T-helper 22 cell (primary cell): Measurements from ENCODE around the gene TDP1.

Source experiments
- DNase-seq: peaks from one replicate; pipeline ENCODE4 v3.0.0-alpha.2; 2020; ENCODE audit warnings: low read depth

TDP1 gene

GRCh38 chr14:89941830-89942377 is 13.8 kb upstream of the TDP1 start:
- DNase-seq, result no peak

- no peak for DNase-seq
These were observed 8.4 kb upstream of the TDP1 start for GRCh38 chr14:89947344-89947743.

- no peak for DNase-seq
These were observed 3.2 kb upstream of the TDP1 start for GRCh38 chr14:89952576-89952975.

GRCh38 chr14:89953602-89954001 is 2.1 kb upstream of the TDP1 start:
- no peak for DNase-seq

GRCh38 chr14:89954070-89955021 is 1.4 kb upstream of the TDP1 start, which contains the start of gene EFCAB11:
Gene EFCAB11, minus strand, starts transcription at chr14:89954730. Its CDS starts 70 bp downstream, at chr14:89954660.
- DNase-seq, result peak; percentile 93

DNA sequence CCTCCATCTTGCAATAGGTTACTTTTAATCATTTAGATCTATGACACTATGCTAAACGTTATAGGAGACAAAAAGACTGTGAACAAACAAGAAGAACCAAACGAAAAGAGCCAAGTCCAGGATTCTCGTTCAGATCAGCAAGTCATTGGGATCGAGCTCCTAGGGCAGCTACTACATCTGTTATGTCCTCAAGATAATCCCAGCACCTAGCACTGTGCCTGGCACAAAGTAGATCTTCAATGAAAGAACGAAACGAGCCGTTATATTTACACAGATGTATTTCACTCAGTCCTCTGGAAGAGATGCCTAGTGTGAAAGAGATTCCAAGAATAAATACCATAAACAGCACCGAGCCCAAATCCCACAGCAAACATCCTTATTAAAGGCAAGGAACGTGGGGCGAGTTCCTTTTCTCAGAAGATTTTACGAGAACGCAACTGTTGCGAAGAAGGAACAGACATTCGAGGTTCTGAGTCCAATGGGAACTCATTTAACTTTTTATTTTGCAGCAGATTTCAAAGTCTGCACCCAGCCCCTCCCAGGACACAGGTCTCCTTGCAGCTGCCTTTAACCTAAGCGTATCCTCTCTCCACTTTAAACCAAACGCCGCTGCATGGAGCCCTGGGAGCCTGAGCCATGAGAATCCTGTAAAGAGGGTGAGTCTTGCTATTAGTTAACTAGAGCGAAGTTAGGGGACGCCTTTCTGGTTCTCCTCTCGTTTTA is 544 bp upstream of the TDP1 start:
- no peak for DNase-seq

DNA sequence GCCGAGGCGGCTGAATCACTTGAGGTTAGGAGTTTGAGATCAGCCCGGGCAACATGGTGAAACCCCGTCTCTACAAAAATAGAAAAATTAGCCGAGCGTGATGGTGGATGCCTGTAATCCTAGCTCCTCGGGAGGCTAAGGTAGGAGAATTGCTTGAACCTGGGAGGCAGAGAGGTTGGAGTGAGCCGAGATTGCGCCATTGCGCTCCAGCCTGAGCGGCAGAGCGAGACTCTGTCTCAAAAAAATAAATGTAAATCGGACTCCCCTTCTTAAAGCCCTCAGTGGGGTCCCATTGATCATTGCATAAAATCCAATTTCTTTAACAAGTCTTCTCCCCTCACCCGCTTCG is 908 bp downstream of the TDP1 start:
- DNase-seq, result no peak

DNA sequence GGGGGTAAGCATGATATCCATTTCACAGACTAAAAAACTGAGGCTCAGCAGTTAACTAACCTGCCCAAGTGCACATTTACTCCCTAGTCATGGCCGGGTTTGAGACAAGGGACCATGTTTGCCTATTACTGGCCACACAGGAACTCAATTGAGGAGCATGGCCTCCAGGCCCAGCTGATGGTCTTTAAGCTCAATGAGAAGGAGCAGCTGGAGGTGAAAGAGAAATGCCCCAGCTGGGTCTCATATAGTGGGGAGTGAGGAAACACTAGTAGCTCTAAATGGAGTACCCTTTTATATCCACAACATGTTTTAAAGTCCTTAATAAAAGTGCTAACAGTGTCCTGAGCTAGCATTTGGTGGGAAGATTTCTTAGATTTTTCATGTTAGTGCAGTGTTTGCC is 1.6 kb downstream of the TDP1 start:
- DNase-seq, result no peak

- DNase-seq, result no peak
These were observed 2.1 kb downstream of the TDP1 start for GRCh38 chr14:89957791-89958190.

- DNase-seq, result no peak
These were observed 3.2 kb downstream of the TDP1 start for GRCh38 chr14:89958966-89959365.

DNA sequence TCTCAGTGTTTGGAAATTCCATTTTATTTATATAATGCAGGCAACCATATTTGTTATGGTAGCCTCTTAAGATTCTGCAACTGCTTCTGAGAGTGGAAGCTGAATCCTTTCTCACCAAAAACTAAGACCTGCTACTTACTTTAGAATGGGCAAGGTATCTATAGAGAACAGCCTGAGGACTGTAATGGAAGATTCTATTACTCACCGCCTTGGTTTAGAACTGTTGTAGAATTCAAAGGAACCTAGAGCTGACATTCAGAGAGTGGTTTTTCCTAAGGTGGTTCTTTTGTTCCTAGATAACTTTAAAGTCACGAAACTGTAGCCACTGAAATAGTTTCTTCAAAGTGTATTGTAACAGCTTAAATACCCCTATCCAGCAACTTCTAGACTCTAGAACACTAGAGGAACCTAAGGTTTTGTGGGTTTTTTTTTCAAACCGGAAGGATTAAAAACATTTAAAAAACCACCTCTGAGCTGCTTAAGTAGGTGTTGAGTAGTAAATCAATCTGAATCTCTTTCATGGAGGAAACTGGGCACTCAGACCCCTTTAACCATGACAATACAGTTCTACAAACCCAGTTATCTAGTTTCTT is 4.2 kb downstream of the TDP1 start:
- DNase-seq, result no peak

DNA sequence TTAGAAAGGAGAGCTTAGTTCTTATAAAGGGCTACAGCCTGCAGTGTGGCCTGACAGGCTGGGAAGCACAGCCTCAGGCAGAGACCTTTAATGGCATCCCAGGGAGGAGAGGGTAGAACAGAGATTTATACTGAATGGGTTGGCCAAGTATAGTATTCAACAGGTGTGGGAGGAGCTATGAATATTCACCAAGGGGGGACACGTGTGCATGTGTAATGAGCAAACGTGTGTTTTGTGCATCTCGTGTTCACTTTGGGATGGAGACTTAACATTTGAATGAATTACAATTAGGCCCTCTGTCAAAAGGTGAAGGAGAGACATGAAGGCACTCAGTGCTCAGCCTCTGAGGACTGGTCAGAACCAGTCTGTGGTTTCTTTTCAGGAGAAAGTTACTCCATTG is 5.2 kb downstream of the TDP1 start:
- DNase-seq, result no peak

- DNase-seq, result no peak
These were observed 7.7 kb downstream of the TDP1 start for GRCh38 chr14:89963288-89963978.

DNA sequence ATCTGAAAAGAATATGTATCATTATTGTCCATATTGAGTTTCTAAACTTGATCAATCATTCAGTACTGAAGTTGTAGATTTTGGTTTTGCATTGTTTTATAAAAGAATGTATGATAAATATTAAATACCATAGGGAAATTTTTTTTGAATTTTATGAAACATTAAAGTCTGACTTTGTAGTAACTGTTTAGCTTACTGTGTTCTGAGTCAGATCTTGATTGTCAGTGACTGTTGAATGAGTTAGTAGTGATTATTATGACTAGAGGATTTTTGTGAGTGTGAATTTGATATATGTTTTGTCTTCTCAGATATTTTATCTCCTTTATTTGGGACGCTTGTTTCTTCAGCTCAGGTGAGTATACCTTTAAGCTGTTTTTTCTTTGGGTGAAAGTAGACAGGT is 10.1 kb downstream of the TDP1 start:
- DNase-seq, result no peak

GRCh38 chr14:89973234-89973823 is 17.6 kb downstream of the TDP1 start:
- no peak for DNase-seq

DNA sequence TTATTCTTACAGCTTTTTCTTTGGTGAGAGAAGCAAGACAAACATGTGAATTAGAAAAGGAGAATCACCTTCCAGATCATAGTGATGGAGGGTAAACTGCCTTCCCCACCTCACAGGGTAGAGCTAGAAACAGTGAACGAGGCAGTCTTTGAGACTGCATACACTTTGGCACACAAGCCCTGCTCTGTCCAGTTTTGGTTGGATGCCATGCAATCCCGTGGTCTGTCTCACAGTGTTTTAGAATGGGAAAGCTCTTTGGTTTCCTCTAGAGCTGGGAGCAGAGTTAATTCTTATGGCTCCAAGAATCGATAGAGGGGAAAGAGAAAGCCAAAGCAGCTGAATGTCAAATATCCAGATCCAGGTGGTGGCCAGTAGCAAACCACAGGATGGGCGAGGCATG is 21.9 kb downstream of the TDP1 start:
- DNase-seq, result no peak

DNA sequence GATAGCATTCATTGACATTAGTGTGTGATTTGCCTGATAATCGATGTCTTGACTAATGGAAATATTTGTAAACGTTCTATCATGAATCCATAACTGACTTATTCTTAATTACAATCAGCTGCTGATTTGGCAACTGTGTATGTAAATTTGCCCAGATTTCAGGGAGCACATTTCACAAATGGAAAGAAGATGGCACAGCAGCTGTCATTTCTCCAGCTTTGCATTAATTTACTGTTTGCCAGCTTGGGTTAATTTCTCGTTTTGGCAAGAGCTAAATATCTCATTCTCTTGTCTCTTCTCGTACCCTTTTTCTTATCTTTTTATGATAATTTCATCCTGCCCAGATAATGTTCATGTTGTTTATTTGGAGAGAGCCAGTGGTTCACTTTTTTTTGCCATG is 22.9 kb downstream of the TDP1 start:
- no peak for DNase-seq

- DNase-seq, result no peak
These were observed 27.6 kb downstream of the TDP1 start for GRCh38 chr14:89983375-89983774.

- no peak for DNase-seq
These were observed 30.9 kb downstream of the TDP1 start for GRCh38 chr14:89986462-89987160.

- DNase-seq, result no peak
These were observed 31.4 kb downstream of the TDP1 start for GRCh38 chr14:89987161-89987475.

DNA sequence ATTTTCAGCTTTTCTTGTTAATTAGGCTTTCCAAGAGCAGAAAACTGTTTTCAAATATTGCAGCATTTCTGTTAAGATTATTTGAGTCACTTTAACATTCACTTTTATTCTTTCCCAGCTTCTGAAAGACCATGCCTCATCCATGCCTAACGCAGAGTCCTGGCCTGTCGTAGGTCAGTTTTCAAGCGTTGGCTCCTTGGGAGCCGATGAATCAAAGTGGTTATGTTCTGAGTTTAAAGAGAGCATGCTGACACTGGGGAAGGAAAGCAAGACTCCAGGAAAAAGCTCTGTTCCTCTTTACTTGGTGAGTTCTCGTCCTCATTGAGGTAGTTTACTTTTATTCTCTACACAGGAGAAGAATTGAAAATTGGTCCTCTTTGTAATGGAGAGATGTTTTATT is 33.1 kb downstream of the TDP1 start:
- DNase-seq, result no peak
